Coronary artery (tissue), 2 donors: ENCODE measurements around the gene CSKMT.
"Not testable (repeated sequence)": the region's sequence is repeated elsewhere in the genome, so short reads cannot be mapped to it uniquely, and the experiment has no call there.

Experiments used
- DNase-seq: peaks from one replicate; pipeline ENCODE4 v3.0.0-alpha.2; 2017; ENCODE audit warnings: low spot score
- H3K27ac ChIP-seq, 2 donors: fragments of 200-600 bp; sonication (generic); one replicate each; pipeline ENCODE4 v1.5.1; 2016 to 2019
- H3K4me3 ChIP-seq: fragments of 200-600 bp; sonication (generic); 2 replicates; pipeline ENCODE4 v1.5.1; 2016; ENCODE audit warnings: mild to moderate bottlenecking, moderate library complexity
- TF ChIP-seq, protein P1 (sequence below): fragments of 200-600 bp; sonication (generic); IDR thresholded peaks from one replicate; pipeline ENCODE4 v1.5.1; 2019; ENCODE audit warnings: antibody characterized with exemption

The CSKMT gene

GRCh38 chr11:62694455-62695167, 29.5 kb downstream of the CSKMT start:
- no peak overlapping the region for H3K4me3 ChIP-seq
- H3K27ac ChIP-seq: no peak overlapping the region
- DNase-seq: peak; percentile 82
- TF ChIP-seq, protein P1, sequence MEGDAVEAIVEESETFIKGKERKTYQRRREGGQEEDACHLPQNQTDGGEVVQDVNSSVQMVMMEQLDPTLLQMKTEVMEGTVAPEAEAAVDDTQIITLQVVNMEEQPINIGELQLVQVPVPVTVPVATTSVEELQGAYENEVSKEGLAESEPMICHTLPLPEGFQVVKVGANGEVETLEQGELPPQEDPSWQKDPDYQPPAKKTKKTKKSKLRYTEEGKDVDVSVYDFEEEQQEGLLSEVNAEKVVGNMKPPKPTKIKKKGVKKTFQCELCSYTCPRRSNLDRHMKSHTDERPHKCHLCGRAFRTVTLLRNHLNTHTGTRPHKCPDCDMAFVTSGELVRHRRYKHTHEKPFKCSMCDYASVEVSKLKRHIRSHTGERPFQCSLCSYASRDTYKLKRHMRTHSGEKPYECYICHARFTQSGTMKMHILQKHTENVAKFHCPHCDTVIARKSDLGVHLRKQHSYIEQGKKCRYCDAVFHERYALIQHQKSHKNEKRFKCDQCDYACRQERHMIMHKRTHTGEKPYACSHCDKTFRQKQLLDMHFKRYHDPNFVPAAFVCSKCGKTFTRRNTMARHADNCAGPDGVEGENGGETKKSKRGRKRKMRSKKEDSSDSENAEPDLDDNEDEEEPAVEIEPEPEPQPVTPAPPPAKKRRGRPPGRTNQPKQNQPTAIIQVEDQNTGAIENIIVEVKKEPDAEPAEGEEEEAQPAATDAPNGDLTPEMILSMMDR: peak; percentile 74

DNA sequence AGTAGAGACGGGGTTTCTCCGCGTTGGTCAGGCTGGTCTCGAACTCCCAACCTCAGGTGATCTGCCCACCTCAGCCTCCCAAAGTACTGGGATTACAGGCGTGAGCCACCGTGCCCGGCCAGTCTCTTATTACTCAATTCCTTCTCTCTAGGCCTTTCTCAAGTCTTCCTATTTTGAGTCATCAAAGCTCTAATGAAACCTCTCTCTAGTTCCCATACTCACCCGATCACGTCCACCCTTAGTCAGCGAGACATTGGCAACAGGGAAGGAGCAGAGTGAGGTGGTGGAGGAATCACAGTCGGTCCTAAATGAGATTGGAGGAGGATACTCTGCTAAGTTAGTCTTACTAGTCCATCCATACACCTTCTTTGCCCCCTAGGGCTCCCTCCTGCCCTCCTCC, 37.1 kb downstream of the CSKMT start:
- TF ChIP-seq, protein P1: no peak
- DNase-seq: no peak
- H3K4me3 ChIP-seq: no peak overlapping the region
- no peak overlapping the region for H3K27ac ChIP-seq

DNA sequence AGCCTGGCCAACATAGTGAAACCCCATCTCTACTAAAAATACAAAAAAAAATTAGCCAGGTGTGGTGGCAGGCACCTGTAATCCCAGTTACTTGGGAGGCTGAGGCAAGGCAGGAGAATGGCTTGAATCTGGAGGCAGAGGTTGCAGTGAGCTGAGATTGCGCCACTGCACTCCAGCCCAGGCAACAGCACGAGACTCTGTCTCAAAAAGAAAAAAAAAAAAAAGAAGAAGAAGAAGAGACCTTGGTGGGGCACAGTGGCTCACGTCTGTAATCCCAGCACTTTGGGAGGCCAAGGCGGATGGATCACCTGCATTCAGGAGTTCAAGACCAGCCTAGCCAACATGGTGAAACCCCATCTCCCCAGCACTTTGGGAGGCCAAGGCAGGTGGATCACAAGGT, 38.8 kb downstream of the CSKMT start:
- not testable (repeated sequence) for DNase-seq, H3K4me3 ChIP-seq, H3K27ac ChIP-seq

DNA sequence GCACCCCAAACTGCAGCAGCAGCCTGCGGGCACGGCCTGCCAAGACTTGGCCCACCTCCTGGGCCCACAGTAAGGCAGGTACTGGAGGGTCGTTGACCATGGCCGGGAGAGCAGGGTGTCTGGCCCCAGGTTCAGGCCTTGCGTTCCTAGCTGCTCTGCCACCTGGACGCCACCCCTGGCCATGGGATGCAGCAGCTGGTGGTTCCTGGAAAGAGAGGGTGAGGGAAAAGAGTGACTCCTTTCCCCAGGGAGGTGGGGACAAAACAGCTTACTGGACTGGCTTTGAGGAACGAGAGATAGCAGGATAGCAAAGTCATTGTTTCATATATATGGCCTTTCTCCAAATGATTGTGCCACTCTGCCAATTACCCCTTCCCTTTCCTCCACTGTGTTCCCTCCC, 40.3 kb downstream of the CSKMT start:
- peak; percentile 72 for DNase-seq

GRCh38 chr11:62705880-62706849, 41.1 kb downstream of the CSKMT start:
- H3K27ac ChIP-seq: peak overlapping the region; percentile 62 to 78
- TF ChIP-seq, protein P1: no peak
- H3K4me3 ChIP-seq: peak overlapping the region; percentile 86
- DNase-seq: peak; percentile 98

More for the DNA sequence above, 40.3 kb downstream of the CSKMT start:
- TF ChIP-seq, protein P1: no peak
- H3K4me3 ChIP-seq: peak overlapping the region; percentile 86
- H3K27ac ChIP-seq: peak overlapping the region; percentile 62 to 78

DNA sequence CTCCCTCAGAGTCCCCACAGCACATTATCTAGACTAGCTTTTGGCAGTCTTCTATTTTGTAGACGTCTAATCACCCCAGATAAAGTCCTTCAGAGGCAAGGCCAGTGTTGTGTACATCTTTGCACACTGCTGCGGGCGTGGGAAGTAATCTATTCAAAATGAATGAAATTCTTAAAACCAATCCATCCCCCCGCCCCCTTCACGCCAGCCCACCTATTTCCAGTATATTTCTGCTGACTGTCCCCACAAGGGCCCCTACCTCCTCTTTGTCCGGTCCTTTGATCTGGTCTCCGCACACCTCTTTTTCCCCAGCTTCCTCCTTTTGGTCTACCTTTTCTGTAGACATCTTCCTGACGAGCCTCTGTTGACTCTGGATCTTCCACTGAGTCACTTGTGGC, 41.7 kb downstream of the CSKMT start:
- no peak for DNase-seq
- Histone ChIP-seq H3K4me3 (peak overlapping the region; percentile 86), H3K27ac (peak overlapping the region; percentile 62 to 78)
- TF ChIP-seq, protein P1: no peak

- TF ChIP-seq, protein P1: no peak
- peak within 1 kb of the TSS; percentile 86 for H3K4me3 ChIP-seq
- peak within 1 kb of the TSS; percentile 62 to 88 for H3K27ac ChIP-seq
- no peak for DNase-seq
Observed at GRCh38 chr11:62707277-62707861, 42.3 kb downstream of the CSKMT start, which contains the start of the genes BSCL2 and GNG3. Gene BSCL2 (minus strand): TSS chr11:62707424. CDS start chr11:62707195, 229 bp downstream. Gene GNG3 (plus strand): TSS chr11:62707676. CDS start chr11:62708296, 620 bp downstream.
